DND-41 (cell line): ENCODE measurements around the gene SLC24A2.

ENCODE experiments used
- ATAC-seq: fragments of 200-7000 bp; cut with Tn5 transposase; 3 replicates; pipeline ENCODE4 v1.9.1; 2021; ENCODE audit warnings: low read depth; ENCODE audit not compliant: insufficient read depth
- DNase-seq: peaks from one replicate; pipeline ENCODE4 v3.0.0-alpha.2; 2020
- H2AFZ ChIP-seq: 2 replicates; pipeline ENCODE4 v1.6.0; 2012; ENCODE audit warnings: low read depth, low read length
- H3K27ac ChIP-seq: 2 replicates; pipeline ENCODE4 v1.5.1; 2012; ENCODE audit warnings: low read length, inconsistent platforms
- H3K27me3 ChIP-seq: fragments of 200-600 bp; sonication (generic); 2 replicates; pipeline ENCODE4 v1.6.0; 2012; ENCODE audit warnings: low read length, mild to moderate bottlenecking, inconsistent platforms; ENCODE audit not compliant: insufficient read depth, poor library complexity
- H3K36me3 ChIP-seq: 2 replicates; pipeline ENCODE4 v1.5.1; 2012; ENCODE audit warnings: low read length, inconsistent platforms; ENCODE audit not compliant: insufficient read depth
- H3K4me1 ChIP-seq: 2 replicates; pipeline ENCODE4 v1.5.1; 2012; ENCODE audit warnings: mild to moderate bottlenecking, low read length; ENCODE audit not compliant: insufficient read depth
- H3K4me2 ChIP-seq: 2 replicates; pipeline ENCODE4 v1.6.0; 2012; ENCODE audit warnings: mild to moderate bottlenecking, moderate library complexity, low read length, inconsistent platforms; ENCODE audit not compliant: insufficient read depth
- H3K4me3 ChIP-seq, 2 experiments: fragments of 200-600 bp in 1 of 2; shearing (Covaris generic) in 1 of 2; 2 replicates each; pipeline ENCODE4 v1.5.1; 2012 to 2016; ENCODE audit warnings: inconsistent platforms in 2 of 2, low read length in 2 of 2, mild to moderate bottlenecking in 2 of 2, low read depth in 1 of 2, moderate library complexity in 1 of 2
- H3K79me2 ChIP-seq: 2 replicates; pipeline ENCODE4 v1.6.0; 2012; ENCODE audit warnings: low read length, inconsistent platforms; ENCODE audit not compliant: insufficient read depth
- H3K9ac ChIP-seq: 2 replicates; pipeline ENCODE4 v1.6.0; 2012; ENCODE audit warnings: low read depth, mild to moderate bottlenecking, inconsistent platforms, low read length, moderate library complexity
- H3K9me3 ChIP-seq: 2 replicates; pipeline ENCODE4 v1.5.1; 2012; ENCODE audit warnings: low read length, moderate library complexity, mild to moderate bottlenecking, inconsistent platforms; ENCODE audit not compliant: insufficient read depth, severe bottlenecking
- H4K20me1 ChIP-seq: 2 replicates; pipeline ENCODE4 v1.6.0; 2012; ENCODE audit warnings: low read length; ENCODE audit not compliant: insufficient read depth
- CTCF ChIP-seq: IDR thresholded peaks from 2 replicates; pipeline ENCODE4 v1.5.1; 2012; ENCODE audit warnings: borderline replicate concordance, low read length, moderate library complexity, mild to moderate bottlenecking; ENCODE audit not compliant: poor library complexity, severe bottlenecking; ENCODE audit errors: extremely low read depth
- EZH2 ChIP-seq: IDR thresholded peaks from 3 replicates; pipeline ENCODE4 v1.6.1; 2012; ENCODE audit warnings: borderline replicate concordance, low read depth, mild to moderate bottlenecking, moderate library complexity, low read length, inconsistent platforms; ENCODE audit not compliant: severe bottlenecking

Gene SLC24A2

DNA sequence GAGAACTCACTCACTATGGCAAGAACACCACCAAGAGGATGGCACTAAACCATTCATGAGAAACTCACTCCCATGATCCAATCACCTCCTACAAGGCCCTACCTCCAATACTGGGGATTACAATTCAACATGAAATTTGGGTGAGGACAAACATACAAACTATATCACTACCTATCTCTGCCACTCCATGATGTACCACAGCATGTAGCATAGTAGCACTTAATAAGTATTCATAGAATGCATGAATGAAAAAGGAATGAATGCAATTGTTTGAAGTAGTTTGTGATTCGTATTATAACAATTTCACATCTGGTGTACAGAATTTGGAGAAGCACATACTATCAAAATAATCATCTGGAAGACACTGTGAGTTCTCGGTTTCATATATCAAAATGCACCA lies 27.9 kb upstream of the SLC24A2 start:
- Histone ChIP-seq H3K36me3 (no peaks in the 10 kb centered on the region), H3K4me2 (no peak overlapping the region), H3K27me3 (no peaks in the 10 kb centered on the region), H2AFZ (no peak overlapping the region), H3K4me1 (no peaks in the 10 kb centered on the region), H3K9ac (no peak overlapping the region), H4K20me1 (no peaks in the 10 kb centered on the region), H3K4me3 (no peak overlapping the region), H3K27ac (no peak overlapping the region), H3K9me3 (no peaks in the 10 kb centered on the region), H3K79me2 (no peaks in the 10 kb centered on the region)
- no peak for TF ChIP-seq EZH2
- no peak for TF ChIP-seq CTCF
- ATAC-seq (no peak), DNase-seq (no peak)

- no peak overlapping the region for H3K4me3 ChIP-seq
Measured at GRCh38 chr9:19812194-19812593, 23.4 kb upstream of the SLC24A2 start.

DNA sequence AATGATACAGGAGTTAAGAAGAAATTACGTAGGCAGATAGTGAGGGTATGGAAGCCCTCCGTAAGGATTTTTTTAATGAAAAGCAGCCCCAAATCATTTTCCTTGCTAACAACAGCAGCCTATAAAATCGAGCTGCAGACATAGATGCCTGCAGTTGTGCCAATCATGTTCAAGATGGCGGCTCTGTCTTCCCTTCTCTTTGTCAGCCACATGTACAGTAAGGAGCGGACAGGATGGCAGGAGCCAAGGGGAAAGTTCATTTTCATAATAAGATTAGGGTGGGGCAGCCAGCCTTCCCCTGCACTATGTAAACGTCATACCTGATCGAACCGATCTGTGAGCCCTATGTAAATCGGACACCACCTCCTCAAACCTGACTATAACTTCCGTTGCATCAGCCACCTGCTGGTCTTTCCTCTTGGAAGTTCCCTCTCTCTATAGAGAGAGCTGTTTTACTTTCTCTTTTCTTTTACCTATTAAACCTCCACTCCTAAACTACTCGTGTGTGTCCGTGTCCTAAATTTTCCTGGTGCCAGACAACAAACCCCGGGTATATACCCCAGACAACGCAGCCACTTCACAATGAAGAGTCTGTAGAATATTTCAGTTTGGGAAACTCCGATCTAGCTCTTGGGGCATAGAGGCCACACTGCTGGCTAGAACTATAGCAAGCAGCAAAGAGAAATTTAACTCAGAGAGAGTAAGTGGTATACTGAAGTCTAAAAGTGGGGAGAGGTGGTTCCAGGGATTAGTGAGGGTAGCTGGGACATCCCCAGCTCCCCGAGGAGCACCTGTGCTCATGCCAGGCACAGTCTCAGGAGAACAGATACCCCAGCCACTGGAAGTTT lies 20.8 kb upstream of the SLC24A2 start:
- Histone ChIP-seq H4K20me1 (no peaks in the 10 kb centered on the region), H3K9me3 (no peaks in the 10 kb centered on the region), H3K4me2 (no peak overlapping the region), H3K79me2 (no peaks in the 10 kb centered on the region), H3K4me1 (no peaks in the 10 kb centered on the region), H3K36me3 (no peaks in the 10 kb centered on the region), H3K27me3 (no peaks in the 10 kb centered on the region), H3K4me3 (no peak overlapping the region), H3K27ac (no peak overlapping the region), H2AFZ (no peak overlapping the region), H3K9ac (no peak overlapping the region)
- DNase-seq (no peak), ATAC-seq (no peak)
- TF ChIP-seq CTCF (no peak), EZH2 (no peak)

More at GRCh38 chr9:19812194-19812593, 23.4 kb upstream of the SLC24A2 start:
- Histone ChIP-seq H3K27ac (no peak overlapping the region), H3K9ac (no peak overlapping the region), H3K27me3 (no peaks in the 10 kb centered on the region), H3K4me2 (no peak overlapping the region), H3K79me2 (no peaks in the 10 kb centered on the region), H4K20me1 (no peaks in the 10 kb centered on the region), H3K9me3 (no peaks in the 10 kb centered on the region), H2AFZ (no peak overlapping the region), H3K36me3 (no peaks in the 10 kb centered on the region), H3K4me1 (no peaks in the 10 kb centered on the region)
- DNase-seq (no peak), ATAC-seq (no peak)
- TF ChIP-seq CTCF: no peak
- no peak for TF ChIP-seq EZH2
